HG02642 (cell line): ENCODE results near the gene LMO7.
A peak's percentile ranks its signal among the peaks of the same experiment; 100 is the strongest.
"Not testable (repeated sequence)": the region's sequence is repeated elsewhere in the genome, so short reads cannot be mapped to it uniquely, and the experiment has no call there.

Experiments
- ATAC-seq: cut with Tn5 transposase; IDR thresholded peaks from one replicate; pipeline ENCODE4 v1.9.1; 2021; ENCODE audit warnings: mild to moderate bottlenecking; ENCODE audit not compliant: unreplicated experiment, poor library complexity

LMO7 gene

GRCh38 chr13:75694722-75695121 lies 58.6 kb downstream of the LMO7 start:
- ATAC-seq, result no peak

- peak; percentile 64 for ATAC-seq
Observed at GRCh38 chr13:75695908-75696307, 59.8 kb downstream of the LMO7 start.

GRCh38 chr13:75699062-75699461 lies 62.9 kb downstream of the LMO7 start:
- ATAC-seq, result no peak

GRCh38 chr13:75699717-75700116 lies 63.6 kb downstream of the LMO7 start:
- ATAC-seq, result not testable (repeated sequence)

- no peak for ATAC-seq
Observed at GRCh38 chr13:75700552-75700951, 64.4 kb downstream of the LMO7 start.

GRCh38 chr13:75702476-75702875 lies 66.3 kb downstream of the LMO7 start:
- no peak for ATAC-seq

GRCh38 chr13:75703769-75704168 lies 67.6 kb downstream of the LMO7 start:
- no peak for ATAC-seq

GRCh38 chr13:75704194-75704926 lies 68.2 kb downstream of the LMO7 start:
- ATAC-seq, result no peak

GRCh38 chr13:75704927-75705288 lies 68.8 kb downstream of the LMO7 start:
- no peak for ATAC-seq

- ATAC-seq, result no peak
Observed at GRCh38 chr13:75705395-75705794, 69.3 kb downstream of the LMO7 start.

- no peak for ATAC-seq
Observed at GRCh38 chr13:75705908-75706307, 69.8 kb downstream of the LMO7 start.

- ATAC-seq, result no peak
Observed at GRCh38 chr13:75713852-75714251, 77.7 kb downstream of the LMO7 start.

- peak; percentile 98 for ATAC-seq
Observed at GRCh38 chr13:75715601-75716523, 79.7 kb downstream of the LMO7 start.

- no peak for ATAC-seq
Observed at GRCh38 chr13:75717525-75717924, 81.4 kb downstream of the LMO7 start.

- ATAC-seq, result no peak
Observed at GRCh38 chr13:75721307-75721706, 85.2 kb downstream of the LMO7 start.

GRCh38 chr13:75723901-75724300 lies 87.8 kb downstream of the LMO7 start:
- ATAC-seq, result no peak

- ATAC-seq, result no peak
Observed at GRCh38 chr13:75724752-75725517, 88.8 kb downstream of the LMO7 start.

- ATAC-seq, result no peak
Observed at GRCh38 chr13:75725736-75726135, 89.6 kb downstream of the LMO7 start.

- no peak for ATAC-seq
Observed at GRCh38 chr13:75726306-75726705, 90.2 kb downstream of the LMO7 start.

- ATAC-seq, result not testable (repeated sequence)
Observed at GRCh38 chr13:75733113-75733512, 97.0 kb downstream of the LMO7 start.

GRCh38 chr13:75736173-75736572 lies 100.0 kb downstream of the LMO7 start:
- ATAC-seq, result no peak
